IMR-90 (cell line): ENCODE results near the gene ALLC.

ENCODE experiments used
- BHLHE40 ChIP-seq: fragments of 150-350 bp; IDR thresholded peaks from 2 replicates; pipeline ENCODE4 v1.6.1; 2016; ENCODE audit warnings: mild to moderate bottlenecking, low read depth, low read length
- CEBPB ChIP-seq: IDR thresholded peaks from 2 replicates; pipeline ENCODE4 v1.6.1; 2012; ENCODE audit warnings: low read depth, low read length, improper control_type of control experiment
- CHD1 ChIP-seq: IDR thresholded peaks from 2 replicates; pipeline ENCODE4 v1.6.1; 2012; ENCODE audit warnings: low read depth, low read length, improper control_type of control experiment
- CTCF ChIP-seq: conservative IDR thresholded peaks from 2 replicates; pipeline ENCODE4 v1.5.1; 2012; ENCODE audit warnings: mild to moderate bottlenecking, low read depth, low read length, improper control_type of control experiment
- FOS ChIP-seq: fragments of 150-350 bp; IDR thresholded peaks from 2 replicates; pipeline ENCODE4 v1.6.1; 2016; ENCODE audit warnings: low read depth, low read length
- MAFK ChIP-seq: IDR thresholded peaks from 2 replicates; pipeline ENCODE4 v1.6.1; 2012; ENCODE audit warnings: low read depth, low read length, improper control_type of control experiment
- NFE2L2 ChIP-seq: fragments of 150-350 bp; IDR thresholded peaks from 2 replicates; pipeline ENCODE4 v1.6.1; 2016; ENCODE audit warnings: low read depth, mild to moderate bottlenecking, low read length
- POLR2A ChIP-seq: IDR thresholded peaks from 2 replicates; pipeline ENCODE4 v1.6.1; 2012; ENCODE audit warnings: mild to moderate bottlenecking, low read depth, low read length
- RAD21 ChIP-seq: IDR thresholded peaks from 2 replicates; pipeline ENCODE4 v1.6.1; 2012; ENCODE audit warnings: low read length, improper control_type of control experiment
- RCOR1 ChIP-seq: IDR thresholded peaks from 2 replicates; pipeline ENCODE4 v1.6.1; 2012; ENCODE audit warnings: mild to moderate bottlenecking, low read length, improper control_type of control experiment; ENCODE audit not compliant: insufficient replicate concordance
- RFX5 ChIP-seq: IDR thresholded peaks from 2 replicates; pipeline ENCODE4 v1.8.0; 2012; ENCODE audit warnings: low read depth, mild to moderate bottlenecking, low read length, moderate library complexity
- SMC3 ChIP-seq: fragments of 150-350 bp; IDR thresholded peaks from 2 replicates; pipeline ENCODE4 v1.6.1; 2016; ENCODE audit warnings: low read depth, mild to moderate bottlenecking, antibody characterized with exemption, low read length, moderate library complexity
- TF ChIP-seq, protein P1 (sequence below): fragments of 150-350 bp; IDR thresholded peaks from 2 replicates; pipeline ENCODE4 v1.6.1; 2016; ENCODE audit warnings: low read depth, mild to moderate bottlenecking, low read length, moderate library complexity, borderline replicate concordance
- TF ChIP-seq, protein P2 (sequence below): fragments of 150-350 bp; IDR thresholded peaks from 2 replicates; pipeline ENCODE4 v1.6.1; 2017; ENCODE audit warnings: mild to moderate bottlenecking, antibody characterized with exemption, low read length, low read depth

DNA sequence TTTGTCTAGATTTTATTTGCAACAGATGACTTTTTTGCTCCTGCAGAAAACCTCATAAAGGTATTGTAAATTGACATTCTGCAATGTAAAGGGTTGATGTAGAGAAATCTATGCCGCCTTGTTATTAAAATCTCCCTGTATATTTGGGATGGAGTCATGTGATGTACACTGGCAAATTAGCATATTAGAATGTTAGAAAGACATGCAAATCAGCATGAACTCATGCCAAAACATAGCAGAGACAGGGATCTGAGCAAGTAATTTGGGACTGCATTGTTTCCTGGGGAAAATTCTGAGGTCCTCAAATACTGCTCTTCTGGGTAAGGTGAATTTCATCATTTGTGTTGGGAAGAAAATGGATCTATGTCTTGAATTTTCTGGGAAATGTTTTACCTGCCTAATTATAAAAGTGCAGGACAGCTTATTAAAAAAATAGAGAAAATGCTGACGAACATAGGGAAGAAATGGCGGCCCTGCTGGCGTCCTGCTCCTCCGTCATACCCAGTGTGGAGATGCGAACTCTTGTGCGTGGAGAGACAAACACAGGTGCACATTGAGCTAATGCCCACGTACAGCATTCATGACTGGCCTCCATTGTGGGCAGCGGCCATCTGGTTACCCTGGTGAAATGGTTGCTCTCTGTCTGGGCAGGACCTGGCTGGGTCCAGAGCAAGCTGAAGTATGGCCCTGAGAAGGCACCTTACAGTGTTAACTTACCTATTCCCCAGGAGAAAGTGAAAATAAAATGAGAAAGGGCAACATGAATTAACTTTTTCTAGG lies 16.3 kb downstream of the ALLC start:
- TF ChIP-seq CTCF (no peak), POLR2A (no peak), RCOR1 (no peak), SMC3 (no peak), RFX5 (no peak), CHD1 (no peak), RAD21 (no peak), NFE2L2 (no peak), CEBPB (no peak), BHLHE40 (no peak), MAFK (no peak), FOS (no peak)
- TF ChIP-seq, protein P1, sequence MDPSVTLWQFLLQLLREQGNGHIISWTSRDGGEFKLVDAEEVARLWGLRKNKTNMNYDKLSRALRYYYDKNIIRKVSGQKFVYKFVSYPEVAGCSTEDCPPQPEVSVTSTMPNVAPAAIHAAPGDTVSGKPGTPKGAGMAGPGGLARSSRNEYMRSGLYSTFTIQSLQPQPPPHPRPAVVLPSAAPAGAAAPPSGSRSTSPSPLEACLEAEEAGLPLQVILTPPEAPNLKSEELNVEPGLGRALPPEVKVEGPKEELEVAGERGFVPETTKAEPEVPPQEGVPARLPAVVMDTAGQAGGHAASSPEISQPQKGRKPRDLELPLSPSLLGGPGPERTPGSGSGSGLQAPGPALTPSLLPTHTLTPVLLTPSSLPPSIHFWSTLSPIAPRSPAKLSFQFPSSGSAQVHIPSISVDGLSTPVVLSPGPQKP, result no peak
- TF ChIP-seq, protein P2, sequence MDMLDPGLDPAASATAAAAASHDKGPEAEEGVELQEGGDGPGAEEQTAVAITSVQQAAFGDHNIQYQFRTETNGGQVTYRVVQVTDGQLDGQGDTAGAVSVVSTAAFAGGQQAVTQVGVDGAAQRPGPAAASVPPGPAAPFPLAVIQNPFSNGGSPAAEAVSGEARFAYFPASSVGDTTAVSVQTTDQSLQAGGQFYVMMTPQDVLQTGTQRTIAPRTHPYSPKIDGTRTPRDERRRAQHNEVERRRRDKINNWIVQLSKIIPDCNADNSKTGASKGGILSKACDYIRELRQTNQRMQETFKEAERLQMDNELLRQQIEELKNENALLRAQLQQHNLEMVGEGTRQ, result no peak
